ENCODE measurements around the gene RRP8.

The RRP8 gene

GRCh38 chr11:6598555-6598954, 4.9 kb downstream of the RRP8 start:
- DNase-seq = no peak

DNA sequence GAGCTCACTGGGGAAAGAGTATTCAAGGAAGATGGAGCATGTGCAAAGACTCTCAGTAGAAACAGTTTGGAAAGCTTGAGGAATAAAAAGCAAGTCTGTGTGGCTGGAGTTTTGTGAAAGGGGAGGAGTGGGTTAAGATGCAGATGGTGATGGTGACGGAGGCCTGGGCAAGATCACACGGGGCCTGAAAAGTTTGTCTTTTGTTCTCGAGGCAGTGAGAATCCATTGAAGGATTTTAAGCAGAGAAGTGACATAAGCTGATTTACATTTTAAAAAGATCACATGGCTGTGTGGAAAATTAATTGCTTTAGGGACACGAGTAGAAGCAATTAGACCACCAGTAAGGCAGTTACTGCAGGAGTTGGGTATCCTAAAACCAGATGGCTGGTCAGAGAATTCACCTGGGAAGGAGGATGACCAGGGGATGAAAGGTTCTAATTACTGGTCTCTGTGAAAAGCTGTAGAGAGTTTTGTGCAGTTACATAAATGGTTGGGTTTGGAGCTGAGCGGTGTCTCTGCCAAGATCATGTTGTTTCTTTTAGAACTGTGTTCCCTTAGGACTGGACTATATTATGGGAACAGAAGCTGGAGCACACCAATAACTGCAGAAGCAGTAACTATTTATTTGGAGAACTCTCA, 7.1 kb downstream of the RRP8 start:
- DNase-seq = no peak

DNA sequence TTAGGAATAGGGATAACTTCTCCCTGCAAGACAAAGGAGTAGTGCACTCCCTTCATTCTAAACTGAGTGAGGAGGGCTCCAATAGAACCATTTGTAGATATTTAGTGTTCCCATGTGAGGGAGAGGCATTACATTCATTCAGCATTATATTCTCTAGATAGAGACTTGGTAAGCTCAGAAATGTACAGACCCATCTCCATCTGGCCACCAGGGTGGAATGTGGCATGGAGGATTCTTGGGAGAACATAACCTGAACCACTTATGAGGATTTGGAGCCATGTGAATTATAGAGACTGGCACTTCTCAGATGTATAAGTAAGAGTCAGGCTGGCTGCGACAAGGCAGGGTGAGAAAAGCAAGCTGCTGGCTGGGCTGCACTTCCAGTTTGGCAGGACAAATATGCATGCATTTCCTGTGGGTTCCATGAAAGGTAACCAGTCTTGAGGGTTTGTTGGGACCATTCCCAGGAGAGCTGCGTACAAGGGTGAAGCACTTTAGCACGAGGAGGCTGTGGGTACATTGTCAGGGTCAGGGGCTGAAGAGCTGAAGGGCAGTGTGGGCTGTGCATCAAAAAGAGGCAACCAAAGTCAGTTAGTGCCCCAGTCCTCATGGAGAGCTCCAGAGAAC, 9.2 kb downstream of the RRP8 start:
- DNase-seq = no peak

DNA sequence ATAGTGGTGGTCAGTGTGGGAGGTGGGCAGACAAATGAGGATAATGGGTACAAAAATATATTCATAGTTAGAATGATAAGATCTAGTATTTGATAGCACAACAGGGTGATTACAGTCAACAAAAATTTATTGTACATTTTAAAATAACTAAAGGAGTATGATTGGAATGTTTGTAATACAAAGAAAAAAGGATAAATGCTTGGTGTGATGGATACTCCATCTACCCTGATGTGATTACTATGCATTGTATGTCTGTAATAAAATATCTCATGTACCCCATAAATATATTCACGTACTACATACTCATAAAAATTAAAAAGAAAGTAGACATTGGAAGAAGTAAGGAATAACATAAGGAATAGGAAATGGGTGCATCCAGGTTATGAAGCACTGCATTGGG, 15.4 kb downstream of the RRP8 start:
- no peak for DNase-seq

DNA sequence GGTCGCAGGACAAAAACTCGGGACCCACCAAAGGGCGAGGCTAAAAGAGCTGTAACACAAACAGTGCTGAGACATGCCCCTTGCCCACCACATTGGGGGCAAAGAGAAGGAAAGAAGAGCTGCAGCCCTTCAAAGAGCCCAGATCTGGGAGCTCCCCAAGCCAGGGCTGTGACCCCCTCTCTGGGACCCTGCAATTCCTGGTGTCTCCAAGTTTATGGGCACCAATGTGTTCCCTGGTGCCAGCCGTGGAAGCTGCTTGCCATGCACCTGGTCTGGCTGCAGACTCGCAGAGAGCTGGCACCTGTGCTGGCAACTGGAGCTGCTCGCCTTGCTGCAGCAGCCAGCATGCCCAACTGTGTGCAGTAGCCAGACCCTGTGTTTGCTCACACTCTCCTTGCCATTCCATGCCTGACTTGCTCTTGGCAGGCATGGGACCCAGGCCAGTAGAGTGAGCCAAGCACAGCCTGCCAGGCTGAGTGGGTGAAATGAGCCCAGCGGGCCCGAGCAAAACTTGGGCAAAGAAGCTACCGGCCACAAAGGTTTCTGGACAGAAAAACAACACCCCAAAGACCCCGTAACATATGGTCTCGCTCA, 16.0 kb downstream of the RRP8 start:
- no peak for DNase-seq

GRCh38 chr11:6586434-6587359, 16.7 kb downstream of the RRP8 start:
- no peak for DNase-seq

GRCh38 chr11:6584528-6584927, 18.9 kb downstream of the RRP8 start:
- DNase-seq = no peak

GRCh38 chr11:6583584-6583983, 19.8 kb downstream of the RRP8 start:
- DNase-seq = no peak

- no peak for DNase-seq
Observed at GRCh38 chr11:6579681-6580080, 23.7 kb downstream of the RRP8 start.

- DNase-seq = no peak
Observed at GRCh38 chr11:6578134-6578533, 25.3 kb downstream of the RRP8 start.

DNA sequence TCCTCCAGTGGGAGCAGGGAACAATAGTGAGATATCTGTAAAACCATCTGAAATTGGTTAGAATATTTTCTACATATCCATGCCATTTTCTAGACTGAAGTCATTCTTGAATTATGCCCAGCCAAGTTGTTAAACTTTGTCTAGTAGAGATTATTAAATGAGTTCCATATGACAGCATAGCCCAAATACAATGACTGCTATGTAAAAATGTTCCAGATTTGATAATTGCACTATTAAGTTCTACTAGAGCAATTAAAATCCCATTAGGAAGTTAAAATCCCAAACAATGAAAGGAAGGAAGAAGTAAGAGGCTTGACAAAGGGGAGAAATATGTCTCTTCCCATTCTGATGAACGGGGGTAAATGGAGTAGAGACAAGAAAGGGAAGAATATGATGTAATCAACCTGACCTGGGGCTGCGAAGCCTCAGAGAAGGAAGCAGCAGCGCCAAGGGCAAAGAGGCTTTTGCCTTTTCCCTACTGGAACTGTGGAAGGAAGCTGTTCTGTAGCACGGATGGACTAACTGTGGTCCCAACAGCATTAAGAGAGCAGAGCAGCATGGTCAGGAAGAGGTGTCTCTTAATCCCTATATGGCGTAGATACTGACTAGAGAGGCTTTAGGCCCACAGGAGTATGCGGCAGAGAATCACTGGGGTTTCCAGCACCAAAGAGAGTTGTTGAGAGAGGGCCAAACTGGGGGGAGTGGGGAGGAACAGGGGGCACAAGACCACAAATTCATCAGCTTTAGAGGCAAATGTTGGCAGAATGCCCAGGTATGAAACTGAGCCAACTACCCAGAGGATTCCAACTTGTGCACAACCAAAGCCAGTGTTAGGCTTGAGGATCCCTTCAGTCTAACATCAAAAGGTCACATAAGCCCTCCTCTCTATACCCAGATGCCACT, 26.7 kb downstream of the RRP8 start:
- DNase-seq = no peak

GRCh38 chr11:6574816-6575715, 28.4 kb downstream of the RRP8 start:
- no peak for DNase-seq

DNA sequence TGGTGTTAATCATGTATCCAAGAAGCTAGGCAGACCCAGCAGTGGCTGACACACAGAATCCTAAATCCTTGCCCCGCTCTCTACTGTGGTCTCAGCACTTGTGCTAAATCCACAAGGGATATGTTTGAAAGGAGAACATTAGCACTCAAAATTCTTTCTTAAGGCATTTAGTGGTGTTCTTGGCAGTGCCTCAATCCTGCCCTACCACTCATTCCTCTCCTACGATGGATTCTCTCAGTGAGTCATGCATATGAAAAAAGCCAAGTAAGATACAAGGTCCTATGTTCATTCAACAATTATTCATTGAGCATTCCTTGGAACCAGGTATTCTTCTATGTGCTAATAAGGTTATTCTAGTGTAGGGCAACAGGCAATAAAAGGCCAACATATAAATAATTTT, 31.2 kb downstream of the RRP8 start:
- no peak for DNase-seq

DNA sequence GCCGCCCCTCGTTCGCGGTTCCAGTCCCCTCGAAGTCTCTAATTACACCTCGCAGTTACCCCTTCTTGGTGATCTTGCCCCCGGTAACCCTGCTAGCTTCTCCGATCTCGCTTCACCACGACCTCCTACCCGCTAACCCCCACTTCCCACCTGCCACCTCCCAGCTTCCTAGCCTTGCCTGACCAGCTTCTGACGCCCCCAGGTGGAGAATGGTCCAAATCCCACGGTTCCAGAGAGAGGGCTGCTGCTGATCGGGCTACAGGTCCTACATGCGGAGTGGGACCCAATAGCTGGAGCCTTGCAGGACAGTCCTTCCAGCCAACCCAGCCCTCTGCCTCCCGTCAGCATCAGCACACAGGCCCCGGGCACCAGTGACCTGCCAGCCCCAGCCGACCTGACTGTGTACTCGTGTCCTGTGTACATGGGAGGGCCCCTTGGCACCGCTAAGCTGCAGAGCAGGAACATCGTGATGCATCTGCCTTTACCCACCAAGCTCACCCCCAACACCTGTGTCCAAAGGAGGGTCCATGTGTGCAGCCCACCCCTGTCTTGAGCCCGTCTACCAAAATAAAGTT, 31.9 kb downstream of the RRP8 start:
- no peak for DNase-seq

DNA sequence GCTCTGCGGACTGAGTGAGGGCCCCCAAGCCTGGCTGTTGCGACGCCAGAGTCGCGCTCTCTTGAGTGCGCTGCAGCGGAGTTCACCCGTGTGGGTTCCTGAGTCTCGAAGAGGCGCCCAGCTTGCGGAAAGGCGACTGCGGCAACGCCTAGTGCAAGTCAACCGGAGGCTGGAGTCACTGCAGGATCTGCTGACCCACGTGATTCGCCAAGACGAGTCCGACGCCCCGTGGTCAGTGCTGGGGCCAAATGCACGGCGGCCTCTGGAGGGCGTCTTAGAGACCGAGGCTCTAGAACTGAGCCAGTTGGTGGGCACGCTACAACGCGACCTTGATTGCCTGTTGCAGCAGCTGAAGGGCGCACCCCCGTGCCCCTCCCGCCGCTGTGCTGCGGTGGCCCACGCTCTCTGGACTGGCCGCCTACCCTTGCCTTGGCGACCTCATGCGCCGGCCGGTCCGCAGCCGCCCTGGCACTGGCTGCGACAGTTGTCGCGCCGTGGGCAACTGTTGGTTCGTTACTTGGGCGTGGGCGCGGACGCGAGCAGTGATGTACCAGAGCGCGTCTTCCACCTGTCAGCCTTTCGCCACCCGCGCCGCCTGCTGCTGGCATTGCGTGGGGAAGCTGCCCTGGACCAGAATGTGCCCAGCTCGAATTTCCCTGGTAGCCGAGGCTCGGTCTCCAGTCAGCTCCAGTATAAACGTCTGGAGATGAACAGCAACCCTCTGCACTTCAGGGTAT, 32.6 kb downstream of the RRP8 start:
- no peak for DNase-seq

GRCh38 chr11:6569706-6570105, 33.7 kb downstream of the RRP8 start:
- no peak for DNase-seq

DNA sequence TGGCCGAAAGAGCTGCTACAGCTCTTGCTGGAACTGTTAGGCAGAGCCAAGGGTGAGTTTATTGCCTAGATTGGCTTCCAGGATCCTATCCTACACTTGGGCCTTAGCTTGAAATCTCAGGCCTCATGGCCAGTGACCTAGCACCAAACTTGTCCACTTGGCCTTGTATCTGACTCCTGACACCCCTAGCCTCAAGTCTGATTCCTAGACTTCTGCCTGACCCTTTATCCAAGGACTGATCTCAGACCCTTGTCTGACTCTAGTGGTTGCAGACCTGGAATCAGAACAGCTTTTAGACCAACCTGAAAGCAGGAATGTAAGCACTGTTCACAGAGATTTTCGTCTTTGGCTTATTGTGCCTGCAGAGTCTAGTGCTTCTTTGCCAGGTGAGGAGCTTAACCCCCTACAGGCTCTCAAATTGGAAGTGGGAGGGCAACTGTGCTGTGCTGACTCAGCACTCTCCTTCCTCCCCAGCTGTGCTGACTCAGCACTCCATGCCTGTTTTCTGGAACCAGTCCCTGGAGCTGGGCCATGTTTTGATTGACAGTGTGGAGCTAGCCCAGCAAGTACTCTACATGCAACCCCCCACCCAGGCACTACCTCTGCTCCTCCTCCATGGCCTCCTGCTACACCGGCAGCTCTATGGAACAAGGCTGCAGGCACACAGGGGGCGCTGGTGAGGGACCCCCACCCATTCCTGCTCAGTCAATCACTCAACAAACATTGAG, 35.1 kb downstream of the RRP8 start:
- no peak for DNase-seq

DNA sequence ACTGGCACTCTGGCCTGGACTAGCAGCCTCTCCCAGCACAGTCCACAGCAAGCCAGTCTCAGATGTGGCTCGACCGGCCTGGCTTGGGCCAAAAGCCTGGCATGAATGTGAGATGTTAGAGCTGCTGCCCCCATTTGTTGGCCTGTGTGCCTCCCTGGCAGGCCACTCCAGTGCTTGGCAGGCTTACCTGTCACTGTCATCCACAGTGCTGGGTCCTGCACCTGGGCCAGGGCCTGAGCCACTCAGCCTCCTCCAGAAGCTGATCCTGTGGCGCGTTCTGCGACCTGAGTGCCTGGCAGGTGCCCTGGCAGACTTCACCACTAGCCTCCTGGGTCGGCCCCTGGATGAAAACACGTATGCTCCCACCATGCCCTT, 36.1 kb downstream of the RRP8 start:
- DNase-seq = no peak

GRCh38 chr11:6566704-6567370, 36.6 kb downstream of the RRP8 start:
- DNase-seq = no peak
